ENCODE data around the gene NPY4R2. TPM values are rescaled to one million over a fixed set of nuclear protein-coding genes. Genes with fewer than 3 reads are reported as not detected.
"Not testable (repeated sequence)": the region's sequence is repeated elsewhere in the genome, so short reads cannot be mapped to it uniquely, and the experiment has no call there.

Gene NPY4R2
- total RNA-seq, 1 experiment from 2014 or later = not detected

DNA sequence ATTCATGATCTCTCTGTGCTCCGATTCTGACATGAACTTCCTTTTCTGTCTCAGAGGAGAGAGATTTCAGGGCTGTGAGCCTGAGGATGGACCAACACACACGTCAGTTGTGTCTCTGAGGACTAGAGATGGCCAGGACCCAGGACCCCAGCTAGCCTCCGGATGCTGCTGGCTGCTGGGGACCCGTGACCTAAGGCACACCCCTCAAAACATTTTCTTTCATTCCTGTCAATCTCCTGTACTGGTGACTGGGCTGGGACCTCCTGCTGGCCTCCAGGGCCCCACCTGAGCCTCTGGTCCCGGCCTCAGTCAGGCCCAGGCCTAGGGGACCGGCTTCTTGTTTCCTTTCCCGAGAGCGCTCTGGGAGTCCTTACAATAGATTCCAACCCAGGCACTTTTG, 38.7 kb downstream of the NPY4R2 start:
- H3K27ac ChIP-seq; DNase-seq; H3K4me3 ChIP-seq; H3K36me3 ChIP-seq; H3K9me3 ChIP-seq (replicated peaks); H3K4me1 ChIP-seq; H3K27me3 ChIP-seq: not testable (repeated sequence)

DNA sequence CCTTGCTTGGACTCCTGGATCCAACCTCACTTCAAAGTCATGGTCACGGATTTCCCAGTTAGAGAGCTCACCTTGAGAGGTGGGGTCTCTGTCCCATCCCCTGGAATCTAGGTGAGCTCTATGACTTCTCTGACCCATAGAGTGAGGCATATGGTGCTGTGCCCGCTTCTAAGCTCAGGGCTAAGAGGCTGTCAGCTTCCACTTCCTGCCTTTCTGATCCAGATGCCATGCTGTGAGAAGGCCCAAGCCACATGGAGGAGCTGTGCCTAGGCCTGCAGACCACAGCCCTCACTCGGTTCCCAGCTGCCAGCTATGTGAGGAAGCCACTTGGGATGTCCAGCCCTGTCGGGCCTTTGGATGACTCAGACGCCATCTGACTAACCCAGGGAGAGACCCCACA, 41.2 kb downstream of the NPY4R2 start:
- not testable (repeated sequence) for H3K27me3 ChIP-seq; H3K9me3 ChIP-seq (replicated peaks); DNase-seq; H3K27ac ChIP-seq; H3K36me3 ChIP-seq; H3K4me3 ChIP-seq; H3K4me1 ChIP-seq

DNA sequence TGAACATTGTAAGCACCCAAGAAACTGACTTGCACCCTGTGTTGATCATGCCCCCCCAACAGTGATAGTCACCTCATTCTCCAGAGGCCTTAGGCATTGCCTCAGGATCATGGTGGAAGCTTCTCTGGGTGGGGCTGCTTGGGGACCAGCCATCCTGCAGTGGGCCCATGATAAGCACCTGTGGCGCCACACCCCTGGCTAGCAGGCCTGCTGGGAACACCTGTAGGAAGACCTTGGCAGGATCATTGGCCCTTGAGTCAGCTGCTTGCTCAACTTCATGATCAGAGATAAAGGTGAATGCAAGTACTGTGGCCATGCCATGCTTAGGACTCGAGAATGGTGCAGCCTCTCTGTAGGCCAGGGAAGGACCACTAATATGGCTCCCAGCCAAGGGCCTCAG, 42.2 kb downstream of the NPY4R2 start:
- not testable (repeated sequence) for H3K27me3 ChIP-seq; DNase-seq; H3K4me1 ChIP-seq; H3K9me3 ChIP-seq (replicated peaks); H3K4me3 ChIP-seq; H3K27ac ChIP-seq; H3K36me3 ChIP-seq

DNA sequence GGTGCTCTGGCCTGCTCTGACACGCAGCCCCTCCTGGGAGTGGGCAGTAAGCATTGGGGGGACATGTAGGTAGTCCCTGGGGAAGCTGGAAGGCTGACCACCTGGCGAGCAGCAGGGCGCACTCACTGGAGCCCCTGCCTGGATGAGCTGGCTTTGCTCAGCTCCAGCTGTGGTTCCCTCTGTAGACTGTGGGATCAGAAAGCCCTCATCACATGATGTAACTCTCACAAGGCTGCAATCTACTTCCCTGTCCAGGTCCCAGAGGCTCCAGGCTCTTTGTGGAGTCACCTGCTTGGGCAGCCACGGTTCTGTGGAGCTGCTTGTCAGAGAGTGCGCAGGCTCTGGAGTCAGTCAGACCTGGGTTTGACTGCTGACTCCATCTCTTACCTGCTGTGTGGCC, 44.3 kb downstream of the NPY4R2 start:
- not testable (repeated sequence) for DNase-seq; H3K36me3 ChIP-seq; H3K27me3 ChIP-seq; H3K4me1 ChIP-seq; H3K9me3 ChIP-seq (replicated peaks); H3K4me3 ChIP-seq; H3K27ac ChIP-seq

DNA sequence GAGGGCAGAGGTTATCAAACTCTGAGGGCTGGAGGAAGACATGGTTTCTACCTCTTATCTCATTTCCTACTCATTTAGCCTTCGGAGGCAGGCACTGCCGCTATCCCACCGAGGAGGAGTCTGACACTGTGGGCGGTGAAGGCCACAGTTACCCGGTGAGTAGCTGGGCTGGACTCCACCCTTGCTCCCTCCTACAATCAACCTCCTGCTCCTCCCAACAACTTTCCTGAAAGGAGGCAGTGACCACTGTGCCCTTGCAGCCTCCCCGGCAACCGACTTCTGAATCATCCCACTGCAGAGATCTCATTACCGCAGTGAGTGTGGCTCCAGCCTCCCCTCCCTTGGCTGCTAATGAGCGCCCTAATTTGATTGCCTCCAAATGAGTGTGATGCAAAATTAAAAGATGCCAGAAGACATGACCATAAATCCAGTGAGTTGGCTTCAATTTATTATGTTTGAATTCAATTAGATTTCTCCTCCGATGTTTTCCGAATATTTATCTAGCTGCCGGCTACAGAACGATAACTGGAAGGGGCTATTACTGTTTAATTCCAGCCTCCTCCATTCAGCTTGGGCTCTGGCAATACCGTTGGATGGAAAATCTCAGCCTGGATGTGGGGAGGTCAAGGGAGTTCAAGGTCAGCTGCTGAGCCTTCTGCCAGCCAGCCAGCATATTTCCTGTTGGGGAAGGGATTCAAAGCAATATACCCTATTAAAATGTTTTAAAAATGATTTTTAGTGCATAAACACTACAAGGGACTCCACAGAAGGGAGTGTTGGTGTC, 46.0 kb downstream of the NPY4R2 start:
- not testable (repeated sequence) for H3K4me3 ChIP-seq; H3K27ac ChIP-seq; H3K4me1 ChIP-seq; H3K27me3 ChIP-seq; H3K9me3 ChIP-seq (replicated peaks); H3K36me3 ChIP-seq; DNase-seq

DNA sequence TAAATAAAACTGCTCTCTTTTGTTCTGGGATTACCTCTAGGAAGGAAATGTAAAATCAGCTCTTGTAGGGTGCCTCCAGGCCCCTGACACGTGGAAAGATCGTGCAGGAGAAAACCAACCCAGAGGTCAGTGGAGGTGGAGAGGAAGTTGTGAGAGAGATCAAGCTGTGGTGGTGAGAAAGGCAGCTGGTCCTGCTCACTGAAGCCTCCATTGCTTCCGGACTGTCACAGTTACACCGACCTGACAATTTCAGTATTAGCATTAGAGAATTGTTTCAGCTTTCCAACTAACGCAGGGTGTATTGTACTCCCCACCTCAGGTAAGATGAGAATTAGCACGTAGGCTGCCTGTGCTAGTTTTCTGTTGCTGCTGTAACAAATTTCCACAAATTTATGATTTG, 50.5 kb downstream of the NPY4R2 start:
- H3K36me3 ChIP-seq; H3K27me3 ChIP-seq; H3K4me3 ChIP-seq; H3K4me1 ChIP-seq; H3K27ac ChIP-seq; DNase-seq; H3K9me3 ChIP-seq (replicated peaks): not testable (repeated sequence)

DNA sequence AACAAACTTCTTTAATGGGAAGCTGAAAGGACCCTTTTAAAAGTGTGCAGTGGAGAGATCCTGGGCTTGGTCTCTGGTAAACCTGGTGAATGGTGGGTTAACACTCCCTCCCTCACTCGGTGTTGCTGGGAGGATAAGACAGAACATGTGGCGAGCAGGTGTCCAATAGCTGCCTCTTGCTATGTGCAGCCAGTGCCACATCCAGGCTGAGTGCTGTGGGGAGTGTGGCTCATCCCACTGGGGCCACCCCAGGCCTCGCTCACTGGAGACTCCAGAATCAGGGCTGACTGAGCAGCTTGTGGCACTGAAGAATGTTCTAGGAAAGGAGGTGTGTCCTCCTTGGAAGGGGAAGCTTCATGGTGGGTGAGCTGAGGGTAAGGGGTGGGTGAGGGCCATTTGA, 51.6 kb downstream of the NPY4R2 start:
- not testable (repeated sequence) for H3K4me1 ChIP-seq; H3K4me3 ChIP-seq; DNase-seq; H3K27me3 ChIP-seq; H3K36me3 ChIP-seq; H3K9me3 ChIP-seq (replicated peaks); H3K27ac ChIP-seq

DNA sequence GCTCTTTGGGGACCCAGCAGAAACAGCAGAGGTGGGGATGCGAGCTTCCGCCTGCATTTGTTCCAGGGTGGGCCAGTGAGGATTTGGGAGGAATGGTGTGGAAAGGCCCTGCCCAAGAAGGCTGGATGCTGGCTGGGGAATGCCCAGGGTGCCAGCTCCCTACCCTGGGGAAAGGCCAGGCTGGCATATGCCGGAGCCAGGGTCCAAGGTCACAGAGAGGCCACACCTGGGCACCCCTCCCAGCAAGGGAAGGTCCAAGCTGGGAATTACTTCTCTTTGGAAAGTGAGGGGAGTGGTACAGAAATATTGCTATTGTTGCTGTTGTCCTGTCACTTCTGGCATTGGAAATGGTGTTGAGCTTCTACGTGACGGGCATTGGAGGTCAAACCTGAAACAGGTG, 53.1 kb downstream of the NPY4R2 start:
- not testable (repeated sequence) for DNase-seq; H3K36me3 ChIP-seq; H3K4me1 ChIP-seq; H3K9me3 ChIP-seq (replicated peaks); H3K4me3 ChIP-seq; H3K27ac ChIP-seq; H3K27me3 ChIP-seq

DNA sequence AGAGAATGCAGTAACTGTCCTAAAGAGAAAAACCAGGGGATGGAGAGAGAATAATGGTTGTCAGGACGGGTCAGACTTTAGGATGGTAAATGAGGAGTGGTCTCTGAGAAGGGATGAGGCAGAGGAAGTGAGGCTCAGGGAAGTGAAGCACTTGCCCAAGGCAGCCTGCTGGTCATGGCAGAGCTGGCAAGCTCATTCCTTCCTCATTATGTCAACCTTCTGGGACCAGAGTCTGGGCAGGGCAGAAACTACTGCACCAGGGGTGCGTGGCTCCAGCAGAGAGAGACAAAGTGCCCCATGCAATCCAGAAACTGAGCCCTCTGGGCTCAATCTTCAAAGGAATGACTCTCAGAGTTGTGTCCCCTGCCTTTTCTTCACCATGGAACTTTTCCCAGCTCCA, 53.6 kb downstream of the NPY4R2 start:
- H3K9me3 ChIP-seq (replicated peaks); H3K4me1 ChIP-seq; H3K4me3 ChIP-seq; H3K36me3 ChIP-seq; DNase-seq; H3K27me3 ChIP-seq; H3K27ac ChIP-seq: not testable (repeated sequence)

Other genes starting within 250 kb of the NPY4R2 start
- 0.06 TPM in 1 of 2 replicates, not detected in the other for gene SYT15B, start 155.1 kb upstream of the NPY4R2 start, total RNA-seq (2014; rRNA removed; shearing (Covaris generic))
- gene FAM25C, start 81.1 kb downstream of the NPY4R2 start, total RNA-seq (2014; rRNA removed; shearing (Covaris generic)) = not detected in 2 replicates

Data from SJCRH30 (cell line).